Testis (tissue), 3 donors: ENCODE data around the gene EDN2. TPM values are rescaled to one million over a fixed set of nuclear protein-coding genes. Genes with fewer than 3 reads are reported as not detected.

Source experiments
- DNase-seq: peaks from one replicate; pipeline ENCODE4 v3.0.0-alpha.2; 2019
- H3K27ac ChIP-seq, 2 donors: fragments of 200-600 bp; sonication (generic); one replicate each; pipeline ENCODE4 v1.5.1; 2019
- H3K27me3 ChIP-seq: fragments of 200-600 bp; sonication (generic); one replicate; pipeline ENCODE4 v1.5.1; 2019
- H3K36me3 ChIP-seq: fragments of 200-600 bp; sonication (generic); one replicate; pipeline ENCODE4 v1.5.1; 2017; ENCODE audit warnings: low read depth; ENCODE audit errors: missing control alignments
- H3K4me1 ChIP-seq: fragments of 200-600 bp; sonication (generic); one replicate; pipeline ENCODE4 v1.5.1; 2019
- H3K4me3 ChIP-seq, 2 donors: fragments of 200-600 bp; sonication (generic); one replicate each; pipeline ENCODE4 v1.5.1; 2017 to 2019
- H3K9me3 ChIP-seq: fragments of 200-600 bp; sonication (generic); one replicate; pipeline ENCODE4 v1.5.1; 2017
- POLR2A ChIP-seq: fragments of 450-650 bp; IDR thresholded peaks from one replicate; pipeline ENCODE4 v1.6.1; 2017; ENCODE audit warnings: antibody characterized with exemption, mild to moderate bottlenecking, moderate library complexity
- WGBS, 2 donors: methylation state at CpG; one replicate each; pipeline ENCODE4 v1.1.5; 2018; 5-methylcytosine and 5-hydroxymethylcytosine counted together
- intact Hi-C: fragments of 100-400 bp; cut with DNase I; formaldehyde crosslinking; loops from one replicate; pipeline ENCODE4 v1.15.1; 2023; ENCODE audit warnings: low total_unique reads
- polyA plus RNA-seq: library from polyadenylated mRNA; stranded (reverse); fragments of 350-450 nt; fragmentation: Illumina TruSeq; extraction: RNeasy Lipid Tissue Mini Kit (QIAGEN cat#74804); gene quantifications from one replicate; pipeline ENCODE4 v1.2.3, GENCODE V29; 2014; ENCODE audit warnings: low read depth, low replicate concordance; ENCODE audit not compliant: insufficient read depth
- small RNA-seq, 2 donors: library from RNA; depleted of rRNA; stranded (forward); fragments of <200 nt; gene quantifications; one replicate each; pipeline ENCODE3, GENCODE V24; 2016
- total RNA-seq, 2 donors: library from RNA; depleted of rRNA; stranded (reverse); fragments of >200 nt; gene quantifications; one replicate each; pipeline ENCODE4 v1.2.3, GENCODE V29; 2016
- TF ChIP-seq, protein P1 (sequence below), 3 experiments: fragments of 450-650 bp in 2 of 3; fragments of 200-600 bp in 1 of 3; sonication (generic) in 1 of 3; IDR thresholded peaks; one replicate each; pipeline ENCODE4 v1.5.1; 2016 to 2019; ENCODE audit warnings: antibody characterized with exemption in 3 of 3, mild to moderate bottlenecking in 2 of 3, moderate library complexity in 1 of 3

EDN2 gene
- total and polyA plus RNA-seq, 3 donors from 2014 or later: not detected

DNA sequence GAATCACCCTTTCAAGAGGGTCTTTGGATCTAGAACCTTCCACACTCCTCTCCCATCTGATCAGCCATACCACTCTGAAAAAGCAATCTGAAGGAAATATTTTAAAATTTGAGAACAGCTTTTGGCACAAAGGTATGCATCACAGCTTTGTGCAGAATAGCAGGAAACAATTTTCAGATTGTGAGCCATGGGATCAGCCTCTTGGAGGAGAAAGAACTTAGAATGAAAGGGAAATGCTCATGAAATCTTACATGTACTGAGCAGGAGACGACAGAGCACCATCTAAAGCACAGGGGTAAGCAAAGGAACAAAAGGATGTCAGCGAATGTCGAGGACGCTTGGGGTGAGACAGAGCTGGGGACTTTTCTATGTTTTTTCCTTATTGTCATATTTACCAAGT is 54.4 kb downstream of the EDN2 start:
- no peak for DNase-seq
- Histone ChIP-seq H3K27me3 (no peaks in the 10 kb centered on the region), H3K9me3 (no peaks in the 10 kb centered on the region), H3K4me1 (peaks cover 20% of the 10 kb centered on the region), H3K27ac (no peak overlapping the region), H3K36me3 (no peaks in the 10 kb centered on the region), H3K4me3 (no peak overlapping the region)
- WGBS, 2 donors: 58 to 66% methylated on average over 4 of the region's 4 CpGs
- TF ChIP-seq, protein P1, sequence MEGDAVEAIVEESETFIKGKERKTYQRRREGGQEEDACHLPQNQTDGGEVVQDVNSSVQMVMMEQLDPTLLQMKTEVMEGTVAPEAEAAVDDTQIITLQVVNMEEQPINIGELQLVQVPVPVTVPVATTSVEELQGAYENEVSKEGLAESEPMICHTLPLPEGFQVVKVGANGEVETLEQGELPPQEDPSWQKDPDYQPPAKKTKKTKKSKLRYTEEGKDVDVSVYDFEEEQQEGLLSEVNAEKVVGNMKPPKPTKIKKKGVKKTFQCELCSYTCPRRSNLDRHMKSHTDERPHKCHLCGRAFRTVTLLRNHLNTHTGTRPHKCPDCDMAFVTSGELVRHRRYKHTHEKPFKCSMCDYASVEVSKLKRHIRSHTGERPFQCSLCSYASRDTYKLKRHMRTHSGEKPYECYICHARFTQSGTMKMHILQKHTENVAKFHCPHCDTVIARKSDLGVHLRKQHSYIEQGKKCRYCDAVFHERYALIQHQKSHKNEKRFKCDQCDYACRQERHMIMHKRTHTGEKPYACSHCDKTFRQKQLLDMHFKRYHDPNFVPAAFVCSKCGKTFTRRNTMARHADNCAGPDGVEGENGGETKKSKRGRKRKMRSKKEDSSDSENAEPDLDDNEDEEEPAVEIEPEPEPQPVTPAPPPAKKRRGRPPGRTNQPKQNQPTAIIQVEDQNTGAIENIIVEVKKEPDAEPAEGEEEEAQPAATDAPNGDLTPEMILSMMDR (IDR thresholded peaks at IDR 0.05): no peak
- intact Hi-C loops: no loop called here

DNA sequence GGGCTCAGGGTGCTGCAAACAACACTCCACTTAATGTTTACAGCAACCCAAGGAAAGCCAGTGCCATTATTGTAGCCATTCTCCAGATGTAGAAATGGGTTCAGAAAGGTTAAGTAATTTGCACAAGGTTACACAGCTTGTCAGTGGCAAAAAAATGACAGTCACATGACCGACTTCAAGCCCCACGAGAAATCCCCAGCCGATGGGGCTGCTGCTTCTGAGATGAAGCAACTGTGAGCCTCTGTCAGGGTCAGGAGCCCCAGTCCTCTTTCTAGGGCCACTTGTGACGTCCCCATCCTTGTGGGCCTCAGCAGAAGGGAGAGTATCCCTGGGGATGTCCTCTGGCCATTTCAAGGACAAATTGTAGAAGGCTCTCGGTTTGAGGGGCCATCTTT is 54.8 kb downstream of the EDN2 start:
- Histone ChIP-seq H3K4me1 (peaks cover 20% of the 10 kb centered on the region), H3K4me3 (no peak overlapping the region), H3K9me3 (no peaks in the 10 kb centered on the region), H3K27ac (no peak overlapping the region), H3K36me3 (no peaks in the 10 kb centered on the region), H3K27me3 (no peaks in the 10 kb centered on the region)
- WGBS, 2 donors: 63 to 81% methylated on average over 5 of the region's 5 CpGs
- TF ChIP-seq POLR2A: no peak
- TF ChIP-seq, protein P1 (IDR thresholded peaks at IDR 0.05): no peak
- DNase-seq: no peak
- intact Hi-C loops: no loop called here

Small RNA genes lying within 50 kb of the gene (small RNA-seq; reads per million reads assigned to genes)
- 0.09 reads per million in 2 donors for gene RNA5SP45

Other genes with a start within 250 kb of the EDN2 start
- gene SCMH1, start 242.4 kb downstream of the EDN2 start, total RNA-seq: 10 to 100 TPM; 60.8 to 79.7 TPM
- 79.0 TPM for gene SCMH1, start 242.4 kb downstream of the EDN2 start, polyA plus RNA-seq
- 1 to 10 TPM; 3.8 to 4.5 TPM for gene FOXO6, start 123.2 kb downstream of the EDN2 start, total RNA-seq
- gene FOXO6, start 123.2 kb downstream of the EDN2 start, polyA plus RNA-seq: 2.4 TPM